ENCODE measurements around the gene IL12B.
"Not testable (repeated sequence)": the region's sequence is repeated elsewhere in the genome, so short reads cannot be mapped to it uniquely, and the experiment has no call there.

IL12B gene

DNA sequence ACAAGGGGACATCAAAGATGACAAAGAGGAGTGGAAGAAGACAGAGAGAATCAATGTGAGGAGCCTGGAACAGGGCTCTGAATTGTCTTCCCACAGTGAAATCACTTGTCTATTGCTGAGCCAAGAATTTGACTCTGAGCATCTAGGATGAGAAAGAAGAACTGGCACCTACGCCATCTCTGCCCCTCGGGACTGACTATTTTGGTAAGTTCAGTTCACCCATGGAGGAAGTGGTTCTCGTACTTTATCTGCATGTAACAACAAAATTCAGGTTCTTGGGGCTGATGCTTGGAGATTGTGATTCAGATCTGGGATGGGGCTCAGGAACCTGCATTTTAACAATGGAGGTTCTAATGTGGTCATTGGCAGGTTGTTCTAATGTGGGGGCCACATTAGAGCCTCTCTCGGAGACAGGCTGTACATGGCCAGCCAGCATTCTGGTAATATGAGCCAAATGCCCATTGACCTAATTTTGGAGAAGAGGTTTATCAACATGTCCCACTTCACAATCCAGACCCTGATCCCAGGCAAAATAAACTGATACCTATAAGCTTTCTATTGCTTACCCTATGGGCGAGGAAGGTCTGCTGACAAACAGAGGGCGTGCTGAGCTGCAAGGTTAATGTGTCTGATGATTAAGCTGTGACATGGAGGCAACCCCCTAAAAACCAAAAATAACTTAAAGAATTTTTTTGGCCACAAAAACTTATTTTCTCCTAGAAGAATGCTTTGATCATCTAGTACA is 2.7 kb upstream of the IL12B start:
- FAIRE-seq, result no peak

DNA sequence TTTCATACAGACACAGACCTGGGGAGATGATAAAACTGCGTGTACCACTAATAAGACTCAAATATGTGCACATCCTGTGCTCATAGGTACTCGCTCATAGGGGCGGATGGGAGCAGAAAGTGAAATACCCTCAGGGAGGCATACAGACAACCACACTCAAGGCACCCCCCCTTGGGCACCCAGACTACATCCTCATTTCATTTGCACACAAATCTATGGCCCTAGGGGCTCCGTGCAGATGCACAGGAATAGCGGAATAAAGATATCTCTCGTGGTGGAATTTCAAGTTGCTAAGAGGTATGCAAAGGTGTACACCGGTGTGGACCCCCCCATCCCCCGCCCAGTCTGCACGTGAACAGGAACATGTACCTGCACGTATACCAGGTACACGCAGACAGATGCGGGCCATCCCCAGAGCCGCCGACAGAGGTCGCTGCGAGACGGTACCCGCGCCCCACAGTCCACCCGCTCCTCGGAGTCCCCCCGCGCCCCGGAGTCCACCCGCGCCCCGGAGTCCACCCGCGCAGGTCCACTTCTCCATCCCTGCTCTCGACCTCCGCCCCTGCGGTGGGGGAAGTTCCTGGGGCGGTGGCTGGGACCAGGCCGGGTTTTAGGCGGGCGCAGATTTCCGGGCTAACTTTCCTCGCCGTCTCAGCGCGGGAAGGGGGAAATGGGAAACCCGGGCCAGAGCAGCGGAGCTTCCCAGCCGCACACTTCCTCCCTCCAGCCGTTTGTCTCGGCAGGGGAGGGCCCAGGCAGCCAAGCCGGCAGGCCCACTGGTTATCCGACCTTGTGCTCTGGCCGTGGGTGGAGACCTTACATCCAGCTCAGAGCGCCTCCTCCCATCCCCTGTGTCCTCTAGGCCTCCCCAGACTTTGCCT is 1.0 kb upstream of the IL12B start:
- no peak for FAIRE-seq

- FAIRE-seq, result no peak
These were observed 5.3 kb downstream of the IL12B start for GRCh38 chr5:159324986-159325385.

DNA sequence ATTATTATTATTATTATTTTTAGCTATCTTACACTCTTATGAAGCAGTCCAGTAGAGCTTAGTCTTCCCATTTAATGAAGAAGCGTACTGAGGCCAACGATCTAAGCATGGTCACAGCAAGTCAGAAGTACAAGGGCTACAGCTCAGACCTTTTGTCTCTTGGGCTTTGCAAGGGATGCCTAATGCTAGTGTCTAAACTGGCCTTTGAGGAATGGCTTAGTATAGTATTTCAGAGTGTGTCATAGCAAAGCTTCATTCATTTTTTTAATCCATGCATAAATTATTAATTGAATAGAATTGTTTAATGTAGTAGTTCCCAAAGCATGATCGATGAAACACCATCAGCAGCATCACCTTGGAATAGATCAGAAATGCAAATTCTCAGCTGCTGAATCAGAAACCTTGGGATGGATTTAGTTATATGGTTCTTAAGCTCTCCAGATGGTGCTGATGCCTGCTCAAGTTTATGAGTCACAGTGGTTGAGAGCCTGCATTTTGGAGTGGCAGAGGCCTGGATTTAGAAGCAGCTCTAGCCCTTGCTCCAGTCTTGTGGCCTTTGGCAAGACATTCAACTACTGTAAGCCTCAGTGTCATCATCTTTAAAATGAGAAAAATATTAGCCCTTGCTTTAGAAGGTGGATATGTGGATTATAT is 6.1 kb downstream of the IL12B start:
- no peak for FAIRE-seq

GRCh38 chr5:159322180-159322579 is 8.1 kb downstream of the IL12B start:
- no peak for FAIRE-seq

- FAIRE-seq, result no peak
These were observed 10.5 kb downstream of the IL12B start for GRCh38 chr5:159319832-159320231.

GRCh38 chr5:159319363-159319762 is 10.9 kb downstream of the IL12B start:
- no peak for FAIRE-seq

DNA sequence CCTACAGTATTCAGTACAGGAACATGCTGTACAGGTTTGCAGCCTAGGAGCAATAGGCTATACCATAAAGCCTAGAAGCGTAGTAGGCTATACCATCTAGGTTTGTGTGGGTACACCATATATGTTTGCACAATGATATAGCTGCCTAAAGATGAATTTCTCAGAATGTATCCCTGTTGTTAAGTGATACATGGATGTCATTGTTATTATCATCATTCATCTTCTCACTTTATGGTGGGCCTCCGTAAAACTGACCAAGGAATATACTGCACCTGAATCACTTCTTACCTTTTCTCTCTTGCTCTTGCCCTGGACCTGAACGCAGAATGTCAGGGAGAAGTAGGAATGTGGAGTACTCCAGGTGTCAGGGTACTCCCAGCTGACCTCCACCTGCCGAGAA is 11.8 kb downstream of the IL12B start:
- no peak for FAIRE-seq

DNA sequence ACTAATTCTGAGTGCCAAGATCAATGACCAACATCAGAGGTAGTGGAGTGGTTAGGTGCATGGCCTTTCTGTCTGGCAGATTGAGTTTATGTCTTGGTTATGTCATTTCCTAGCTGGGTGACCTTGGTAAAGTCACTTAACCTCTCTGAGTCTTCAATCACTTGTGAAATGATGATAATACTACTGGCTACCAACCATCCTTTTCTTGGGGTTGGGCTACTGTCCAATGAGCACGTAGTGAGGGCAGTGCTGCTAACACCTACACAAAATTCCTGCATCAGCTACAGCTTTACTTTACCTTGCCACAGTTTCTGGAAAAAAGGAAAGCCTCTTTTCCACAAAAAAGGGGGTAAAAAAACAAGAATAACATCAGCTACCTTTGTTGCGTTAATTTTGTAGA is 12.4 kb downstream of the IL12B start:
- no peak for FAIRE-seq

GRCh38 chr5:159316519-159317383 is 13.5 kb downstream of the IL12B start:
- no peak for FAIRE-seq

GRCh38 chr5:159313197-159313596 is 17.1 kb downstream of the IL12B start:
- FAIRE-seq, result no peak

GRCh38 chr5:159311063-159311462 is 19.2 kb downstream of the IL12B start:
- no peak for FAIRE-seq

- FAIRE-seq, result no peak
These were observed 19.8 kb downstream of the IL12B start for GRCh38 chr5:159310511-159310910.

DNA sequence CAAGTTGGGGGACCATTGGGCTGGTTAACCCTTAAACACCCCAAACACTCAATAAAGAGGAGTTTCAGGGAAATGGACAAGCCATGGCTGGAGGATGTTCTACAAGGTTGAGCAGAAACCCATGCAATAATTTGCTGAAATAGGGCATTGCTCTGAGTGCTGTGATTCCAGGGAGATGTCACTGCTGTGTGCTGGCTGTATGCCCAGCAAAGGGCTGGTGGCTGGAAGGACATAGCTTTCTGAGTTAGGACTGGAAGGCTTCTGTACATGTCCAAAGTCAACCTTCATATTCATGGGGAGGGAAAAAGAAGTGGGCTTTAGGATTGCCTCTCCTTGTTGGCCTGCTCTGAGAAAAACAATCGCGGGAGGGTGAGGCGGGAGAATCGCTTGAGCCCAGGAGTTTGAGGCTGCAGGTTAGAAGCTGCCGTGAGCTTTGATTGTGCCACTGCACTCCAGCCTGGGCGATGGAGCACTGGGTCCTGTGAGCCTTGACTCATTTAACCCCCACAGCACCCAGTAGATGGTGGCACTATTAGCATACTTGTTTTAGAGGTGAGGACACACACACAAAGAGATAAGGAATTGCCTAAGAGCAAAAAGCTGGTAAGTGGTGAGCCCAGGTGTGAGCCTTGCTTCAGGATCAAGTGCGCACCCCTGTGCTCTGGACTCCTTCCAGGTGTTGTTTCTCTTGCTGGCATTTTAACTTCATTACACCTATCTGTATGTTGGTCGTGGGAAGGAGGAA is 20.4 kb downstream of the IL12B start:
- no peak for FAIRE-seq

DNA sequence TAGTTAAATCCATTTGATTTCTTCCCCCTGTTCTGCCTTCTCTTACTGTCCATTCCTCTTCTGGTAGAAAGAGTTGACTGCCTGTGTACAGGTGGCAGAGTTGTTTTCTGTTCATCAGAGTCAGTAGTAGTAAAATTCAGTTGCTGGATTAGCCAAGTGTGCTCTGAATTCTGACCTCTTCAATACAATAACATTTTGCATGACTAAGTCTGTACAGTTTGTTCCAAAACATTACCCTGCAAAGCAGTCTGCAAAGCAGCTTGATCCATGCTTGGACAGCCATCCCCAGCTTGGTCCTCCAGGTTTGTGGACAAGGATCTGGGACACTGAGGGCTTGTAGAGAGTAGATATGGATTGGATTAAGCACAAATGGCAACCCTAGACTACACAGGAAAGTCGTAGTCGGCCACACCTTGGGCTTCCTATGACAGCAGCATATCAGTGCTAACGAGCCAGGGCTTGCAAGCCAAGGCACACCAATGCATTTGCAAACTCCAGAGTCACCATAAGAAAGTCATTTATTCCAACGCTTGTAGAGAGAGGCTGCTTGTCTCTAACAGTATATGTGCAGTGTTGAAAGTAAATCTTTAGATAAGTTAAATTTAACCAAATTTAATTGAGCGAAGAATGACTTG is 25.2 kb downstream of the IL12B start:
- FAIRE-seq, result no peak

GRCh38 chr5:159303286-159303685 is 27.0 kb downstream of the IL12B start:
- no peak for FAIRE-seq

DNA sequence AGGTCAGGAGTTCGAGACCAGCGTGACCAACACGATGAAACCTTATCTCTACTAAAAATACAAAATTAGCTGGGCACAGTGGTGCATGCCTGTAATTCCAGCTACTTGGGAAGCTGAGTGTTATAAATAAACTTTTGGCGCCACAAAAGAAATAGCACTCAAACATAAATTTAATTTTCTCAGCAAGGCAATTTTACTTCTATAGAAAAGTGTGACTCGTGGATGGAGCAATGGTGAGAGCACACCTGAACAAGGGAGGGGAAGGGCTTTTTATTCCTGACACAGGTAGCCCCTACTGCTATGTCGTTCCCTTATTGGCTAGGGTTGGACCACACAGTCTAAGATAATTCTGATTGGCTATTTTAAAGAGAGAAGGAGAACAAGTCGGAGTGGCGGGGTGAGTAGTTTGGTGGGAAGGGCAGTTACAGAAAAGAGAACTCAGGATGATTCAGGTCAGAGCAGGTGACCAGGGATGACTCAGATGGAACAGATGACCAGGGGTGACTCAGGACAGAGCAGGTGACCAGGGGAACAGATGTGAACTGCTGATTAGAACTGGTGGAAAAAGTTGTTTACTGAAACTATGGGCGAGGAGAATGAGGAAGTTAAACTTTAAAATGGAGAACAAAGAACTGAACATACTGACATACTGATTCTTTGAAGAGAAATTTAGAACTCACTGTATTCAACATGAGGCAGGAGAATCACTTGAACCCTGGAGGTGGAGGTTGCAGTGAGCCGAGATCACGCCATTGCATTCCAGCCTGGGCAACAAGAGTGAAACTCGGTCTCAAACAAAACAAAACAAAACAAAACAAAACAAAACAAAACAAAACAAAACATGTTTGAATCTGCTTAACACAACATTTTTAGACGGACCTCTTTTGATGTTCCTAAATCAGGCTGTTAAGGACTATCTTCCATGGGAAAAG is 28.1 kb downstream of the IL12B start:
- not testable (repeated sequence) for FAIRE-seq

GRCh38 chr5:159301466-159301865 is 28.8 kb downstream of the IL12B start:
- FAIRE-seq, result no peak

DNA sequence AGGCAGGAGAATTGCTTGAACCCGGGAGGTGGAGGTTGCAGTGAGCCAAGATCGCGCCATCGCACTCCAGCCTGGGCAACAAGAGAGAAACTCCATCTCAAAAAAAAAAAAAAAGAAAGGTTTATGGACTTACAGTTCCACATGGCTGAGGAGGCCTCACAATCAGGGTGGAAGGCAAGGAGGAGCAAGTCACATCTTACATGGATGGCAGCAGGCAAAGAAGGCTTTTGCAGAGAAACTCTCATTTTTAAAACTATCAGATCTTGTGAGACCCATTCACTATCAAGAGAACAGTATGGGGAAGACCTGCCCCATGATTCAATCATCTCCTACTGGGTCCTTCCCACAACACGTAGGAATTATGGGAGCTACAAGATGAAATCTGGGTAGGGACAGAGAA is 33.0 kb downstream of the IL12B start:
- FAIRE-seq, result not testable (repeated sequence)

- no peak for FAIRE-seq
These were observed 35.4 kb downstream of the IL12B start for GRCh38 chr5:159294921-159295320.
